HepG2 (cell line): ENCODE measurements around the gene AHRR. TPM values are rescaled to one million over a fixed set of nuclear protein-coding genes. Genes with fewer than 3 reads are reported as not detected.

ENCODE experiments used
- ATAC-seq: fragments of 200-7000 bp; cut with Tn5 transposase; 3 replicates; pipeline ENCODE4 v1.9.1; 2020; ENCODE audit warnings: mild to moderate bottlenecking, moderate library complexity
- BruUV-seq: library from RNA; stranded (reverse); fragments of 400-500 nt; replicated peaks from 2 replicates; lab custom pipeline; 2021; lab: Mats Ljungman, UMichigan
- CTCF ChIA-PET: fragments of 300-600 bp; formaldehyde crosslinking; extraction: SDS; loops from one replicate; lab custom pipeline; 2021; ENCODE audit warnings: low total read pairs, inconsistent platforms, low intra/inter-chr PET ratio; lab: Yijun Ruan, JAX
- POLR2A ChIA-PET: fragments of 350-600 bp; sonication (Branson Sonifier 250); formaldehyde crosslinking; loops from one replicate; lab custom pipeline; 2020; ENCODE audit warnings: antibody characterized with exemption, inconsistent platforms; lab: Yijun Ruan, JAX
- DNase-seq: peaks from one replicate; pipeline ENCODE4 v3.0.0-alpha.2; 2015; ENCODE audit warnings: low spot score
- FAIRE-seq: peaks from 3 replicates; lab custom pipeline; 2011; peaks lifted over from hg19 to GRCh38; lab: Jason Lieb, UNC
- H2AFZ ChIP-seq: one replicate; pipeline ENCODE4 v1.6.1; 2011; ENCODE audit warnings: low read length, inconsistent platforms
- H3K27ac ChIP-seq: fragments of 300-600 bp; 3 replicates; pipeline ENCODE4 v1.8.0; 2011; ENCODE audit warnings: mixed run types, mild to moderate bottlenecking, mixed read lengths, low read length, inconsistent platforms; ENCODE audit not compliant: insufficient read depth; ENCODE audit errors: extremely low read length
- H3K27me3 ChIP-seq, 2 experiments: fragments of 200-600 bp in 1 of 2; 2 replicates in 1 of 2; 3 replicates in 1 of 2; pipeline versions ENCODE4 v1.6.0 to v1.8.0; 2011; ENCODE audit warnings: low read length in 2 of 2, mild to moderate bottlenecking in 2 of 2, moderate library complexity in 2 of 2, inconsistent platforms in 1 of 2; ENCODE audit not compliant: insufficient read depth in 2 of 2, control insufficient read depth in 1 of 2
- H3K36me3 ChIP-seq, 2 experiments: fragments of 200-600 bp in 1 of 2; replicated peaks in 1 of 2; 2 replicates in 1 of 2; 3 replicates in 1 of 2; pipeline versions ENCODE4 v1.5.1 to v1.8.0; 2011; ENCODE audit warnings: low read length in 2 of 2, inconsistent platforms in 1 of 2; ENCODE audit not compliant: insufficient read depth in 2 of 2, control insufficient read depth in 1 of 2
- H3K4me1 ChIP-seq: 2 replicates; pipeline ENCODE4 v1.5.1; 2012; ENCODE audit warnings: low read length, inconsistent platforms; ENCODE audit not compliant: insufficient read depth
- H3K4me2 ChIP-seq: 2 replicates; pipeline ENCODE4 v1.6.0; 2011; ENCODE audit warnings: low read depth, low read length, inconsistent platforms
- H3K4me3 ChIP-seq, 3 experiments: fragments of 200-600 bp in 1 of 3; sonication (generic), shearing (Covaris generic) in 1 of 3; replicated peaks in 1 of 3; 2 replicates each; pipeline ENCODE4 v1.5.1; 2011 to 2016; ENCODE audit warnings: low read length in 3 of 3, inconsistent platforms in 2 of 3, low read depth in 2 of 3, mild to moderate bottlenecking in 2 of 3, control low read depth in 1 of 3, mixed read lengths in 1 of 3; ENCODE audit not compliant: insufficient read depth in 1 of 3
- H3K79me2 ChIP-seq: one replicate; pipeline ENCODE4 v1.6.1; 2011; ENCODE audit warnings: low read length, inconsistent platforms; ENCODE audit not compliant: insufficient read depth
- H3K9ac ChIP-seq: 2 replicates; pipeline ENCODE4 v1.6.0; 2011; ENCODE audit warnings: mild to moderate bottlenecking, low read depth, low read length, inconsistent platforms; ENCODE audit not compliant: insufficient read depth
- H3K9me3 ChIP-seq: 2 replicates; pipeline ENCODE4 v1.5.1; 2012; ENCODE audit warnings: mild to moderate bottlenecking, low read length
- H4K20me1 ChIP-seq: 2 replicates; pipeline ENCODE4 v1.6.0; 2011; ENCODE audit warnings: inconsistent platforms, mild to moderate bottlenecking, low read length, moderate library complexity; ENCODE audit not compliant: insufficient read depth
- AGO2 ChIP-seq: fragments of 200-400 bp; formaldehyde crosslinking; optimal IDR thresholded peaks from 2 replicates; pipeline ENCODE3; 2017; ENCODE audit warnings: mild to moderate bottlenecking, low read depth, low read length, moderate library complexity
- FOXK1 ChIP-seq: sonication (generic); formaldehyde crosslinking; IDR thresholded peaks from 2 replicates; pipeline ENCODE4 v1.4.0; 2020; ENCODE audit warnings: low read depth, missing genetic modification reagents, borderline replicate concordance
- JUNB ChIP-seq: sonication (generic); formaldehyde crosslinking; IDR thresholded peaks from 2 replicates; pipeline ENCODE4 v1.8.0; 2022; ENCODE audit warnings: missing genetic modification reagents, mild to moderate bottlenecking, borderline replicate concordance
- MAF1 ChIP-seq: sonication (generic); formaldehyde crosslinking; IDR thresholded peaks from 2 replicates; pipeline ENCODE4 v1.5.0; 2020; ENCODE audit warnings: missing genetic modification reagents, borderline replicate concordance
- NFE2L2 ChIP-seq: fragments of 150-350 bp; IDR thresholded peaks from 2 replicates; pipeline ENCODE4 v1.6.1; 2014; ENCODE audit warnings: low read length
- TOE1 ChIP-seq: sonication (generic); formaldehyde crosslinking; IDR thresholded peaks from 2 replicates; pipeline ENCODE4 v1.4.0; 2020; ENCODE audit warnings: mild to moderate bottlenecking, missing genetic modification reagents
- ZMYM2 ChIP-seq: sonication (generic); formaldehyde crosslinking; IDR thresholded peaks from 2 replicates; pipeline ENCODE4 v1.8.0; 2022; ENCODE audit warnings: mild to moderate bottlenecking, missing genetic modification reagents
- ZNF446 ChIP-seq: sonication (generic); formaldehyde crosslinking; IDR thresholded peaks from 2 replicates; pipeline ENCODE4 v1.5.0; 2020; ENCODE audit warnings: mild to moderate bottlenecking, missing genetic modification reagents
- ZNF451 ChIP-seq: sonication (generic); formaldehyde crosslinking; IDR thresholded peaks from 2 replicates; pipeline ENCODE4 v1.5.0; 2020; ENCODE audit warnings: mild to moderate bottlenecking, missing genetic modification reagents
- WGBS: methylation state at CpG from one replicate; pipeline ENCODE4 v1.1.6; 2017; ENCODE audit warnings: low lambda C conversion rate; 5-methylcytosine and 5-hydroxymethylcytosine counted together
- in situ Hi-C: cut with HindIII; loops from 2 replicates; pipeline ENCODE4 v1.10.0; 2017; ENCODE audit warnings: low pct_unique_long_range_greater_than_20kb; ENCODE audit not compliant: extremely low pct_ligation_motif_present
- intact Hi-C: fragments of 100-400 bp; cut with micrococcal nuclease; formaldehyde crosslinking; loops from one replicate; pipeline ENCODE4 v1.10.0; 2022; ENCODE audit not compliant: unreplicated experiment
- polyA plus RNA-seq, 8 experiments: library from polyadenylated mRNA; depleted of rRNA in 3 of 8; stranded (reverse) in 7 of 8; unstranded in 1 of 8; fragments of >200 nt; fragmentation: Illumina TruSeq in 4 of 8; extraction: Trizol in 4 of 8; gene quantifications; 2 replicates each; pipeline versions ENCODE4 v1.2.1 to v1.2.3, GENCODE V29; 2011 to 2016; ENCODE audit warnings: low read depth in 4 of 8, missing spikeins in 1 of 8, mixed read lengths in 1 of 8; ENCODE audit not compliant: insufficient read depth in 1 of 8
- total RNA-seq, 5 experiments: library from RNA; depleted of rRNA; stranded (reverse); fragments of >200 nt; fragmentation: Illumina TruSeq; extraction: Trizol; gene quantifications; 2 replicates each; pipeline ENCODE4 v1.2.3, GENCODE V29; 2016; ENCODE audit warnings: low read depth in 1 of 5
- TF ChIP-seq, protein P1 (sequence below): IDR thresholded peaks from 2 replicates; pipeline ENCODE4 v1.6.1; 2016; ENCODE audit warnings: missing compliant biosample characterization, missing genetic modification reagents, borderline replicate concordance
- TF ChIP-seq, protein P2 (sequence below): IDR thresholded peaks from 2 replicates; pipeline ENCODE4 v1.6.1; 2016; ENCODE audit warnings: mild to moderate bottlenecking, missing biosample characterization, missing genetic modification reagents

AHRR gene
- total and polyA plus RNA-seq, 2 of the 13 experiments (the other 11 are each of a cell fraction or from before 2014, with no cell fraction given): 0.28 to 0.35 TPM

GRCh38 chr5:437281-437771 lies 115.8 kb downstream of the AHRR start:
- no peaks in the 10 kb centered on the region for H3K79me2 ChIP-seq
- H3K27ac ChIP-seq: no peak overlapping the region
- TF ChIP-seq MAF1 (CRISPR knock-in tag) (no peak), AGO2 (no peak), ZMYM2 (CRISPR knock-in tag) (no peak), TOE1 (CRISPR knock-in tag) (no peak), ZNF451 (CRISPR knock-in tag) (no peak), ZNF446 (CRISPR knock-in tag) (no peak), JUNB (CRISPR knock-in tag) (no peak), NFE2L2 (no peak), FOXK1 (CRISPR knock-in tag) (no peak)
- TF ChIP-seq, protein P1, sequence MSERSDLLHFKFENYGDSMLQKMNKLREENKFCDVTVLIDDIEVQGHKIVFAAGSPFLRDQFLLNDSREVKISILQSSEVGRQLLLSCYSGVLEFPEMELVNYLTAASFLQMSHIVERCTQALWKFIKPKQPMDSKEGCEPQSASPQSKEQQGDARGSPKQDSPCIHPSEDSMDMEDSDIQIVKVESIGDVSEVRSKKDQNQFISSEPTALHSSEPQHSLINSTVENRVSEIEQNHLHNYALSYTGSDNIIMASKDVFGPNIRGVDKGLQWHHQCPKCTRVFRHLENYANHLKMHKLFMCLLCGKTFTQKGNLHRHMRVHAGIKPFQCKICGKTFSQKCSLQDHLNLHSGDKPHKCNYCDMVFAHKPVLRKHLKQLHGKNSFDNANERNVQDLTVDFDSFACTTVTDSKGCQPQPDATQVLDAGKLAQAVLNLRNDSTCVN (CRISPR knock-in tag): no peak
- TF ChIP-seq, protein P2, sequence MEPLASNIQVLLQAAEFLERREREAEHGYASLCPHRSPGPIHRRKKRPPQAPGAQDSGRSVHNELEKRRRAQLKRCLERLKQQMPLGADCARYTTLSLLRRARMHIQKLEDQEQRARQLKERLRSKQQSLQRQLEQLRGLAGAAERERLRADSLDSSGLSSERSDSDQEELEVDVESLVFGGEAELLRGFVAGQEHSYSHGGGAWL (CRISPR knock-in tag): no peak
- TF ChIP-seq, all 625 proteins: peak for 0
- FAIRE-seq (no peak), DNase-seq (no peak), ATAC-seq (no peak)
- ChIA-PET CTCF (interaction anchor here (1.4 kb wide), 1 partner anchor 120 kb away, joined by 3 read pairs; no protein-coding TSS in a partner anchor), POLR2A (no interaction called here)
- BruUV-seq: no TSS peak
- Histone ChIP-seq H3K4me2 (no peak overlapping the region), H3K4me3 (no peak overlapping the region), H4K20me1 (no peaks in the 10 kb centered on the region), H3K9me3 (no peaks in the 10 kb centered on the region), H2AFZ (no peak overlapping the region), H3K36me3 (no peaks in the 10 kb centered on the region), H3K9ac (no peak overlapping the region), H3K27me3 (peaks cover 0 to 8% of the 10 kb centered on the region in 2 experiments; a peak in 2 of 5 replicates), H3K4me1 (peaks cover 7% of the 10 kb centered on the region)
- WGBS: 14% methylated on average over 1 of the region's 18 CpGs
- in situ Hi-C loops (loop anchor here (5.0 kb wide), 1 partner anchor 120 kb away; no protein-coding TSS in a partner anchor), intact Hi-C loops (no loop called here)
